Dedifferentiated amniotic fluid mesenchymal stem cell (primary cell): ENCODE results near the gene DACH1.

ENCODE experiments used
- DNase-seq: peaks from one replicate; pipeline ENCODE4 v3.0.0-alpha.2; 2016; ENCODE audit errors: extremely low spot score

Gene DACH1

DNA sequence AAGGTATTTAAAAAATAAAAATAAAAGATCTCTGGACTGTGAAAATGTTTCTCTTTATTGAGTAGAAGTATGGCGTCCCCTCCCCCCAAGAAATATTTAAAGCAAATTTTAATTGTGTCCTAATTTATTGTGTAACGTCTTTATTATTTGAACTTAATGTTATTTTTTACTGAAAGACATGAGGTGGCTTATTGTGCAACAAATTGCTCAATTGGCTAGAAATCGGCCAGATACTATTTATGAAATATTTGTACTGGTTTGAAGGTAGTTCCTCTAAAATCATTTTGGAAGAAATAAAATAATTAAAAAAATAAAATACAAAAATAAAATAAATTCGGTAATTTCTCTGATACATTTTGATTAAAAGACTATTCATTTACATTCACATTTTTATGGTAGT is 162.3 kb downstream of the DACH1 start:
- no peak for DNase-seq

GRCh38 chr13:71703138-71703537 is 163.9 kb downstream of the DACH1 start:
- no peak for DNase-seq

DNA sequence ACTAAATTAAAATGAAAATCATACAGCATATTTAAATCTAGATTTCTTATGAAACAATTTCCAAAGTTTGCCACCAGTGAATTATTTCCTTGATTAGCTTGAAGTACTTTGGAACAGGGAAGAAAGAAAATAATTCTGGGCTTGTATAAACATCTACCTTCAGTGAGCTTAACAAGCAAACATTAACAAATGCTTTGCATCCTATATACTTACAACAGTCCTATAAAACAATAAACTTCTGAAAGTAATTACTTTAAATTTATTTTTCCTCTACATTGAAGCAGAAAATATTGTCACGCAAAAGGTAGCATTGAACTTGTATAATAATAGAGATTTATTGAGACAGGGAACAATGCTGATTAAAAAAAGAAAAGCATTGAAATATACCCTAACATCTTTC is 164.8 kb downstream of the DACH1 start:
- no peak for DNase-seq

DNA sequence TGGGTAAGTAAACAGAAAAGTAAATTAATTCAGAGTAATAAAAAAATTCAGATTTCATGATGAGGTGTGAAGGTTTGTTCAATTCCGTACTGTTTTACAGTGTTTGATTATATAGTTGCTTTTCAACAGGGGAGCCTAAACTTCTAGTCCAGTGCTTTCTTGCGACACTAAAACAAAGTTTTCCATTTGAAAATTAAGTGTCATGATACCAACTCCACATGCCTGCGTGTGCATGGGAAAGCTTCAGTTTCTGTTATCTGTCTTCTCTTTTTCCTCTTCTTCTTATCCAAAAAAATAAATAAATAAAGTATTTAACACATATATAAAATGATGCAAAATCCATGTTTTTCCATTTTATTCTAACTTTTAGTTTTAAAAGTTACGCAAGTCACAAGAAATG is 165.3 kb downstream of the DACH1 start:
- no peak for DNase-seq

- DNase-seq = no peak
These were observed 167.7 kb downstream of the DACH1 start for GRCh38 chr13:71699342-71699741.

- DNase-seq = no peak
These were observed 171.3 kb downstream of the DACH1 start for GRCh38 chr13:71695662-71696061.

DNA sequence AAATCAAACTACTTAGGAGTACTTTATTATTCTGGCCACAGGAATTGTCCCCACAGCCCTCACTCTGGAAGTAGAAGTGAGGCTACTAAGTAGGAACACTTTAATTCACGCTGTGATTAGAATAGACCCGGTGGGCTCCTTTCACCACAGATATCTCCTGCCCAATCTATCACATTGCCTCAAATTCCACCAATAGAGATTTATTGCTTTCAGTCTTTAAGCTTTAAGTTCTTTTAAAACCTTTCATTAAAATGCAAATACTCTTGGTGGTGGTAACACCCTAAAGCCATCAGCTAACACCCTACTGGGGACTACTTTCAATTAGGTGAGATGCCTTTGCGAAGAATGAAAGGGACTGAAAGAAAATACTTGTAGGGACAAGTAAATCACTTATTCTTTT is 181.9 kb downstream of the DACH1 start:
- no peak for DNase-seq

DNA sequence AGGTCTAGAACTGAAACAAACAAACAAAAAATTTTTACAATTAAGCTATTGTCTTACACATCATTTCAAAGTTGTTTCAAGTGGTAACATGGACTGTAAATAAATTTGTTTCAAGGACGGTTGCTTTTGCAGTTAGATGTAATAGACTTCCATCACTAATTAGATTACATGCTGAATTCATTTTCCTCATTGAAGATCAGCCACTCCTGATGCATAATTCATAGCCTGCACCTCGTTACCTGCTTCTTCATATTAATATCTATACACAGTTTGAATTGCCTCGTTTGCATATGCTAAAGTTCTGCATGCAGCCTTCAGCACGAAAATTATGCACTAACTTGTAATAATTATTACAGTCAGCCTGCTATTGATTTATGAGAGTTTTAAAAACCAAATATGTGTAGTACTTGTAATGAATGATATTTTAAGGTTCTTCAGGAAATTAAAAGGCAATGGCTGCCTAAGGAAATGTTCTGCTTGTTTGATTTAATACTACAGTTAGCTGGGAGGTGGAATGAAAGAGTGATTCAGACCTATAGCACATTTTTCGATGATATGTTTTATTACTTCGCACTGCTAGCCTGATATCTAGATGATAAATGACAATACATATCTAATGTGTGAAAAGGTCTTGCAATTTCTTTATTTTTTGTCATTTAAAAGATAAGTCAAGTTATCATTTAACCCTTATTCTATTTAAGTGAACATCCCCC is 184.9 kb downstream of the DACH1 start:
- DNase-seq = no peak

- DNase-seq = no peak
These were observed 189.9 kb downstream of the DACH1 start for GRCh38 chr13:71677124-71677523.

GRCh38 chr13:71672512-71672911 is 194.5 kb downstream of the DACH1 start:
- DNase-seq = no peak

- DNase-seq = no peak
These were observed 203.6 kb downstream of the DACH1 start for GRCh38 chr13:71663431-71663830.

GRCh38 chr13:71661921-71662320 is 205.1 kb downstream of the DACH1 start:
- DNase-seq = no peak

- no peak for DNase-seq
These were observed 207.6 kb downstream of the DACH1 start for GRCh38 chr13:71659404-71659803.

DNA sequence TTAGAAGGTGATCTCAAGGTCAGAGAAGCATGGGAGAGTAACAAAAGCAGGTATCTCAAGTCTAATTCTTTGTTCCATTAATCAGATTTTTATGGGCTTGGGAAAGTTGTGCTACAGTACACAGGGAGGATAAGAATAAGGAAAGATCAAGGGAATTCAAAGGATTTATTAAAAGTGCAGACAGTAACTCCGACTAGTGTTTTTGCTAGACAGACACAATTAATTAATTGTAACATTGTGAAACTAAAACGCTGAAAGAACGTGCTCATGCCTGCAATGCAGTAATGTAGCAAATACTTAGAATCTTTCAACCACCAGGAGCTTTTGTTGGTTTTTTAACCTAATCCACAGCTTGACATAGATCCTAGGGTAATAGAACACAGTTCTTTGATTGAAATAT is 221.5 kb downstream of the DACH1 start:
- no peak for DNase-seq

DNA sequence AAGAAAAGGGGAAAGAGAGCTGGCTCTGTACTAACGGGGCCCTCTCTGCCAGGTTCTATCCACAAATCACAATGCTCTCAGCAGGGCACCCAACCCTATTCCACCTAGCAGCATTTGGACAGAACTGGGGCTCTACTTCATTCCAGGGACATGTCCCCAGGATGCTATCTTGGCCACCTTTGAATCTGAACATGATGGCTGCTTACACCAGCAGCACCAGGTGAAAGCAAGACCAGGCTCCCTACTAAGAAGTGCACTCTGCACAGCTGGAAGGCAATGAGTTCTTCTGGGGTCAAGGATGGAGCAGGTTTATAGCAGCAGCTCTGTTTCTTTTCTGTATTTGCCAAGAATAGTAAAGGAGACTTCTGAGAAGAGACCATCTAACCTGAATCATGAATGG is 222.4 kb downstream of the DACH1 start:
- DNase-seq = no peak

GRCh38 chr13:71643448-71643860 is 223.6 kb downstream of the DACH1 start:
- DNase-seq = no peak

DNA sequence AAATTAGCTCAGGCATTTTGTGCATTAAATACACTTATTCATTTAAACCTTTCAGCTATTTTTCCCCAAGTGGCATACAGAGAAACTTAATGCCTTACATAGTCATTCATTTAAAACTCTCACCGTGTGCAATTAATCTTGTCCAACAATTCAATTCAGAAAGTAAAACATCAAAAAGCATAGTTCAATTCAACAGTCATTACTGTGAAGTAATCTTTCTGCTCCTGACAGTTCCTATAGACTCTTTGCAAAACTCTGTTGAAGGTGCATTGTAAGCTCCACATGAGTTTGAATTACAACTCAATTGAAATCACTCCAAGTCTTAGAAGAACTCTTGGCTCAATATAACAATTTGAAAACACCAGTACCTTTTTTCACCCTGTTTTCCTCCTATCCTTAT is 228.3 kb downstream of the DACH1 start:
- DNase-seq = no peak

- DNase-seq = no peak
These were observed 232.2 kb downstream of the DACH1 start for GRCh38 chr13:71634602-71635443.

DNA sequence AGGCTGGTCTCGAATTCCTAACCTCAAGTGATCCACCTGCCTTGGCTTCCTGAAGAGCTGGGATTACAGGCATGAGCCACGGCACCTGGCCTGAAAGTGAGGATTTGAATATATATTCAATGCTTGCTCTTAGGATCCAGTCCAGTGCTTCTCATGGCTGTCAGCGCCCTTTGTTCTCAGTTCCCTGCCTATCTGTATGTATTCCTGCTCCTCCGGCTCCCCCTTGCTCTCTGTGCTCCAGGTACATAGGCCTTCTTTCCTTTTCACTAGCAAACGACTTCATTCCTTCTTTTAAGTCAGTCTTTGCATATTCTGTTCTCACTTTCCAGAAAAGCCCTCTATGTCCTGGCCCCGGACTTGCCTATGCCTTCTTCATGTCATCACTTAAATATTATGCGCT is 232.8 kb downstream of the DACH1 start:
- DNase-seq = no peak

- no peak for DNase-seq
These were observed 234.3 kb downstream of the DACH1 start for GRCh38 chr13:71632721-71633120.

- DNase-seq = no peak
These were observed 234.8 kb downstream of the DACH1 start for GRCh38 chr13:71632206-71632605.

GRCh38 chr13:71629167-71629566 is 237.8 kb downstream of the DACH1 start:
- DNase-seq = no peak

- no peak for DNase-seq
These were observed 240.4 kb downstream of the DACH1 start for GRCh38 chr13:71626421-71627117.
